GM12878 (cell line): ENCODE data around the gene ITGA6. TPM values are rescaled to one million over a fixed set of nuclear protein-coding genes. Genes with fewer than 3 reads are reported as not detected.

ENCODE experiments used
- ATAC-seq: fragments of 200-7000 bp; cut with Tn5 transposase; 3 replicates; pipeline ENCODE4 v1.9.1; 2020; ENCODE audit warnings: mild to moderate bottlenecking, moderate library complexity
- BruUV-seq: library from RNA; stranded (reverse); fragments of 400-500 nt; replicated peaks from 2 replicates; lab custom pipeline; 2021; lab: Mats Ljungman, UMichigan
- CTCF ChIA-PET: fragments of 300-600 bp; sonication (Branson Sonifier 250); formaldehyde crosslinking; extraction: SDS; loops from one replicate; lab custom pipeline; 2021; ENCODE audit warnings: inconsistent platforms; lab: Yijun Ruan, JAX
- POLR2A ChIA-PET: fragments of 350-600 bp; formaldehyde crosslinking; extraction: SDS; loops from one replicate; lab custom pipeline; 2021; ENCODE audit warnings: inconsistent platforms; lab: Charles Lee
- RAD21 ChIA-PET: fragments of 300-600 bp; sonication (Branson Sonifier 250); formaldehyde crosslinking; loops from one replicate; lab custom pipeline; 2023; ENCODE audit warnings: antibody characterized with exemption; ENCODE audit not compliant: unreplicated experiment; lab: Charles Lee
- SMC1A ChIA-PET: fragments of 300-600 bp; sonication (Branson Sonifier 250); formaldehyde crosslinking; loops from one replicate; lab custom pipeline; 2023; ENCODE audit not compliant: unreplicated experiment, uncharacterized antibody; lab: Charles Lee
- DNase-seq: peaks from one replicate; pipeline ENCODE4 v3.0.0-alpha.2; 2011; ENCODE audit warnings: low read depth, low spot score
- FAIRE-seq: peaks from 3 replicates; lab custom pipeline; 2011; peaks lifted over from hg19 to GRCh38; lab: Jason Lieb, UNC
- H2AFZ ChIP-seq: 2 replicates; pipeline ENCODE4 v1.6.0; 2011; ENCODE audit warnings: low read depth, low read length, control low read depth; ENCODE audit not compliant: control insufficient read depth
- H3K27ac ChIP-seq: 2 replicates; pipeline ENCODE4 v1.5.1; 2011; ENCODE audit warnings: control low read depth; ENCODE audit not compliant: control insufficient read depth, insufficient read depth
- H3K27me3 ChIP-seq, 2 experiments: replicated peaks in 1 of 2; 2 replicates each; pipeline versions ENCODE4 v1.6.0 to v1.6.1; 2011; ENCODE audit warnings: low read length in 1 of 2; ENCODE audit not compliant: control insufficient read depth in 2 of 2, insufficient read depth in 2 of 2
- H3K36me3 ChIP-seq, 2 experiments: 2 replicates each; pipeline ENCODE4 v1.5.1; 2011; ENCODE audit warnings: low read length in 1 of 2; ENCODE audit not compliant: control insufficient read depth in 2 of 2, insufficient read depth in 2 of 2
- H3K4me1 ChIP-seq: 2 replicates; pipeline ENCODE4 v1.6.1; 2011; ENCODE audit warnings: mild to moderate bottlenecking, low read length, moderate library complexity, mixed read lengths; ENCODE audit not compliant: control insufficient read depth, insufficient read depth
- H3K4me2 ChIP-seq: 2 replicates; pipeline ENCODE4 v1.6.0; 2011; ENCODE audit warnings: control low read depth; ENCODE audit not compliant: control insufficient read depth, insufficient read depth
- H3K4me3 ChIP-seq: fragments of 200-600 bp; sonication (generic); 2 replicates; pipeline ENCODE4 v1.5.1; 2016
- H3K79me2 ChIP-seq: 2 replicates; pipeline ENCODE4 v1.6.0; 2011; ENCODE audit warnings: low read length; ENCODE audit not compliant: control insufficient read depth, insufficient read depth
- H3K9ac ChIP-seq: 2 replicates; pipeline ENCODE4 v1.8.0; 2011; ENCODE audit warnings: low read length, control low read depth, mixed read lengths; ENCODE audit not compliant: control insufficient read depth, insufficient read depth
- H3K9me3 ChIP-seq: replicated peaks from 3 replicates; pipeline ENCODE4 v1.5.1; 2011; ENCODE audit warnings: mild to moderate bottlenecking, low read length; ENCODE audit not compliant: control insufficient read depth, insufficient read depth
- H4K20me1 ChIP-seq: 2 replicates; pipeline ENCODE4 v1.6.0; 2011; ENCODE audit not compliant: control insufficient read depth, insufficient read depth
- ATF7 ChIP-seq: fragments of 450-650 bp; IDR thresholded peaks from 2 replicates; pipeline ENCODE4 v1.6.1; 2016; ENCODE audit warnings: low read depth, mild to moderate bottlenecking
- BCL11A ChIP-seq: IDR thresholded peaks from 2 replicates; pipeline ENCODE4 v1.6.1; 2011; ENCODE audit warnings: low read depth, low read length
- BRCA1 ChIP-seq: IDR thresholded peaks from 2 replicates; pipeline ENCODE4 v1.6.1; 2011; ENCODE audit warnings: low read depth, low read length, improper control_type of control experiment
- CBFB ChIP-seq: IDR thresholded peaks from 2 replicates; pipeline ENCODE4 v1.6.1; 2016; ENCODE audit warnings: antibody characterized with exemption, low read depth
- CBX3 ChIP-seq: fragments of 200-600 bp; sonication (generic); IDR thresholded peaks from 2 replicates; pipeline ENCODE4 v1.6.1; 2016; ENCODE audit warnings: low read depth, borderline replicate concordance
- HDAC2 ChIP-seq: fragments of 200-600 bp; sonication (generic); IDR thresholded peaks from 2 replicates; pipeline ENCODE4 v1.6.1; 2017
- HDGF ChIP-seq: fragments of 450-650 bp; IDR thresholded peaks from 2 replicates; pipeline ENCODE4 v1.6.1; 2016; ENCODE audit warnings: antibody characterized with exemption
- IKZF2 ChIP-seq, 2 experiments: fragments of 450-650 bp; IDR thresholded peaks; 2 replicates each; pipeline ENCODE4 v1.6.1; 2017; ENCODE audit warnings: mild to moderate bottlenecking in 2 of 2, moderate library complexity in 2 of 2
- JUND ChIP-seq: IDR thresholded peaks from 2 replicates; pipeline ENCODE4 v1.6.1; 2012; ENCODE audit warnings: low read depth, mild to moderate bottlenecking, low read length, improper control_type of control experiment, moderate library complexity
- MTA3 ChIP-seq: IDR thresholded peaks from 2 replicates; pipeline ENCODE4 v1.6.1; 2012; ENCODE audit warnings: low read length, inconsistent platforms, borderline replicate concordance
- MXI1 ChIP-seq: fragments of 150-350 bp; IDR thresholded peaks from 2 replicates; pipeline ENCODE4 v1.6.1; 2011; ENCODE audit warnings: low read depth, mild to moderate bottlenecking, inconsistent platforms, low read length, improper control_type of control experiment
- PAX5 ChIP-seq: IDR thresholded peaks from 2 replicates; pipeline ENCODE4 v1.6.1; 2011; ENCODE audit warnings: low read depth, low read length, borderline replicate concordance
- POLR2AphosphoS5 ChIP-seq: IDR thresholded peaks from 2 replicates; pipeline ENCODE4 v1.6.1; 2011; ENCODE audit warnings: mild to moderate bottlenecking, low read length, inconsistent platforms
- SIX5 ChIP-seq: IDR thresholded peaks from 2 replicates; pipeline ENCODE4 v1.6.1; 2011; ENCODE audit warnings: mild to moderate bottlenecking, low read depth, low read length, moderate library complexity; ENCODE audit not compliant: severe bottlenecking
- ZBTB40 ChIP-seq: fragments of 450-650 bp; IDR thresholded peaks from 2 replicates; pipeline ENCODE4 v1.6.1; 2016; ENCODE audit warnings: mild to moderate bottlenecking, moderate library complexity, borderline replicate concordance
- ZSCAN29 ChIP-seq: fragments of 450-650 bp; IDR thresholded peaks from 2 replicates; pipeline ENCODE4 v1.6.1; 2017; ENCODE audit warnings: mild to moderate bottlenecking, moderate library complexity
- WGBS: methylation state at CpG from one replicate; pipeline ENCODE4 v1.1.6; 2016; ENCODE audit warnings: low lambda C conversion rate; ENCODE audit not compliant: insufficient replicate concordance, insufficient coverage; ENCODE audit errors: missing lambda C conversion rate; 5-methylcytosine and 5-hydroxymethylcytosine counted together
- in situ Hi-C: fragments of 300-500 bp; cut with MboI; formaldehyde crosslinking; loops from 9 replicates; pipeline ENCODE4 v1.14.3; 2018; ENCODE audit warnings: mixed read lengths
- intact Hi-C: fragments of 100-400 bp; cut with micrococcal nuclease; formaldehyde crosslinking; loops from one replicate; pipeline ENCODE4 v1.14.2; 2022; ENCODE audit not compliant: unreplicated experiment
- polyA plus RNA-seq, 11 experiments: library from polyadenylated mRNA; depleted of rRNA in 4 of 11; unstranded in 6 of 11; stranded (reverse) in 5 of 11; fragments of >200 nt; fragmentation: Nextera tagmentation in 4 of 11; fragmentation: Illumina TruSeq in 1 of 11; extraction: Ambion mirVana in 4 of 11; extraction: Trizol in 1 of 11; gene quantifications; 1 replicate in 1 of 11; 2 replicates in 10 of 11; pipeline versions ENCODE4 v1.2.1 to v1.2.3, GENCODE V29; 2011 to 2016; ENCODE audit warnings: inconsistent platforms in 2 of 11, missing spikeins in 2 of 11, low read depth in 1 of 11
- total RNA-seq, 4 experiments: library from RNA; depleted of rRNA in 3 of 4; stranded (reverse); fragments of >200 nt in 3 of 4; fragmentation: Illumina TruSeq in 1 of 4; extraction: Trizol in 1 of 4; gene quantifications; 2 replicates each; pipeline versions ENCODE4 v1.2.1 to v1.2.3, GENCODE V29; 2013 to 2021

The ITGA6 gene
- total and polyA plus RNA-seq, 10 of the 15 experiments (the other 5 are each of a cell fraction or from before 2014, with no cell fraction given), result 0.01 to 0.36 (median 0.14) TPM; not detected in 2

GRCh38 chr2:172451923-172452322, 24.5 kb downstream of the ITGA6 start:
- intact Hi-C loops (no loop called here), in situ Hi-C loops (no loop called here)
- H3K4me1 ChIP-seq, result no peaks in the 10 kb centered on the region
- H3K9ac ChIP-seq, result no peak overlapping the region
- no peak overlapping the region for H3K27ac ChIP-seq
- FAIRE-seq, result no peak
- H3K4me2 ChIP-seq, result no peak overlapping the region
- 58% methylated on average over 5 of the region's 5 CpGs for WGBS
- TF ChIP-seq CBX3 (no peak), ZSCAN29 (no peak), BCL11A (no peak), HDGF (no peak), ZBTB40 (no peak), SIX5 (no peak), BRCA1 (no peak), JUND (no peak), MTA3 (no peak), POLR2AphosphoS5 (no peak), PAX5 (no peak), IKZF2 (IDR thresholded peaks at IDR 0.05) (no peak), CBFB (no peak), MXI1 (no peak), HDAC2 (no peak), ATF7 (no peak)
- POLR2A ChIA-PET, result no interaction called here
- no TSS peak for BruUV-seq
- CTCF ChIA-PET, result interaction anchor here (1.2 to 1.6 kb wide), 3 partner anchors 10 to 14 kb away, joined by 4 to 6 read pairs (median 5); no protein-coding TSS in a partner anchor
- no peak for ATAC-seq
- H4K20me1 ChIP-seq, result no peaks in the 10 kb centered on the region
- RAD21 ChIA-PET, result interaction anchor here (0.7 kb wide), 1 partner anchor 10 kb away, joined by 3 read pairs; no protein-coding TSS in a partner anchor
- no peak overlapping the region for H2AFZ ChIP-seq
- no peak overlapping the region for H3K4me3 ChIP-seq
- no peaks in the 10 kb centered on the region for H3K79me2 ChIP-seq
- no peaks in the 10 kb centered on the region for H3K36me3 ChIP-seq
- DNase-seq, result no peak
- SMC1A ChIA-PET, result interaction anchor here (1.3 kb wide), 2 partner anchors 12 to 37 kb away, joined by 3 read pairs; no protein-coding TSS in a partner anchor
- H3K9me3 ChIP-seq, result no peaks in the 10 kb centered on the region
- H3K27me3 ChIP-seq, result no peaks in the 10 kb centered on the region; a peak in 2 of 4 replicates
